ENCODE results near the gene ALDH3A1. TPM values are rescaled to one million over a fixed set of nuclear protein-coding genes. Genes with fewer than 3 reads are reported as not detected.

Gene ALDH3A1
- total RNA-seq, 1 experiment from 2014 or later, result 0.35 TPM

GRCh38 chr17:19752216-19753050 lies 4.3 kb upstream of the ALDH3A1 start:
- no peak for ATAC-seq
- ChIA-PET POLR2A (no interaction called here), CTCF (interaction anchor here (1.0 to 2.6 kb wide), 8 partner anchors 8 to 390 kb away, joined by 3 to 23 read pairs (median 5); partner anchors contain the start of genes ALDH3A2 and B9D1)
- TF ChIP-seq AFF4 (CRISPR knock-in tag; IDR thresholded peaks at IDR 0.05; ENCODE audit: borderline replicate concordance) (no peak), FOXP4 (CRISPR knock-in tag; IDR thresholded peaks at IDR 0.05) (no peak), HMGXB4 (CRISPR knock-in tag; IDR thresholded peaks at IDR 0.05) (no peak), ZNF281 (CRISPR knock-in tag; IDR thresholded peaks at IDR 0.05) (no peak), PREB (CRISPR knock-in tag; IDR thresholded peaks at IDR 0.05; ENCODE audit: borderline replicate concordance) (no peak), ZNF416 (CRISPR knock-in tag; IDR thresholded peaks at IDR 0.05) (no peak), ZNF423 (CRISPR knock-in tag; IDR thresholded peaks at IDR 0.05) (no peak), USF2 (CRISPR knock-in tag; IDR thresholded peaks at IDR 0.05) (no peak), ZMAT4 (CRISPR knock-in tag; IDR thresholded peaks at IDR 0.05) (no peak), STAT6 (CRISPR knock-in tag; conservative IDR thresholded peaks at IDR 0.05; ENCODE audit: low read depth) (no peak), MXD4 (CRISPR knock-in tag; IDR thresholded peaks at IDR 0.05; ENCODE audit: borderline replicate concordance) (no peak), ZNF138 (CRISPR knock-in tag; conservative IDR thresholded peaks at IDR 0.05) (no peak), JAZF1 (CRISPR knock-in tag; IDR thresholded peaks at IDR 0.05) (no peak), ZNF512 (CRISPR knock-in tag; IDR thresholded peaks at IDR 0.05; ENCODE audit: borderline replicate concordance) (no peak), CREM (CRISPR knock-in tag; IDR thresholded peaks at IDR 0.05) (no peak), SP1 (CRISPR knock-in tag; conservative IDR thresholded peaks at IDR 0.05) (no peak)
- DNase-seq (ENCODE audit: low spot score), result no peak
- Mint-ChIP-seq H3K4me3 (no peak overlapping the region), H3K36me3 (no peaks in the 10 kb centered on the region), H3K4me1 (peaks cover 18% of the 10 kb centered on the region), H3K27ac (no peak overlapping the region), H3K27me3 (ENCODE audit: low read depth) (peaks cover 2% of the 10 kb centered on the region; the same call in 1 of the 2 replicates), H3K9me3 (no peaks in the 10 kb centered on the region)
